ENCODE data around the gene NDFIP1. TPM values are rescaled to one million over a fixed set of nuclear protein-coding genes. Genes with fewer than 3 reads are reported as not detected.

Gene NDFIP1
- total RNA-seq, 2 donors from 2014 or later, result 37.1 to 56.9 TPM

DNA sequence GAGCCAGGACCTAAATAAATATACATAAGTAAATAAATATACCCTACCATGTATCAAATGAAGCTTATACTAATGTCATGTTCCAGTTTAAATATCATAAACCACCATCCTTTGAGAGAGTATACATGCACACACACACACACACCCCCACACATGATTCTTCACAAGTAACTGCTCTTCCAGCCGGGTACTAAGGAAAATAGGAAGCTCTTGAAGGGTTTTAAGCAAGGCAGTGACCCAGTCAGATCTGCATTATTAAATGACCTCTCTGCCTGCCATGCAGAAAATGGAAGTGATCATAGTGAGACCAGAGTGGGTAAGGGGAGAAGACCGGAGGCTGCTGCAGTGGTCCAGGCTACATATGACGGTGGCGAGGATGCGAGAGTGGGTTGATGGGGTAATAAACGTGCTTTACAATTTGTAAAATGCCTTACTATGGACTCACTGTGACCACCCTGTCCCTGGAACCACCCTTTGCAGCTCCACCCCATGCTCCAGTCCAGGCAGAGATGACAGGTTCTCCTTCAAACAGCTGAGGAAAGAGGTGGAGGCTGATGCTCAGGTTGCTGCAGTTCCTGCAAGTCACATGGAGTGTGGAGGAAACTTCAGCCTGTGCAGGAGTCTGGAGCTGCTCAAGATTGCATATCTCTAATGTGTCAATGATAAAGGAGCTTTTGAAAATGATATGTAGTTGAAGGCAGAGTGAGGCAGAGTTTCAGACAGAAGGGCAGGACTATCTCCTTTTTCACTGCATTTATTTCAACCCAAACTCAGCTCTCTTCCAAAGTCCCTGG is 38.8 kb upstream of the NDFIP1 start:
- Histone ChIP-seq H3K36me3 (no peaks in the 10 kb centered on the region), H3K4me3 (no peak overlapping the region), H3K9ac (ENCODE audit: low read depth in 2 of 2, low read length in 2 of 2) (no peak overlapping the region), H3K4me1 (no peaks in the 10 kb centered on the region), H3K27ac (no peak overlapping the region), H3K27me3 (no peaks in the 10 kb centered on the region), H3K9me3 (no peaks in the 10 kb centered on the region)
- intact Hi-C loops (cut with DNase I), result no loop called here
- DNase-seq, result no peak
- TF ChIP-seq, protein P1, sequence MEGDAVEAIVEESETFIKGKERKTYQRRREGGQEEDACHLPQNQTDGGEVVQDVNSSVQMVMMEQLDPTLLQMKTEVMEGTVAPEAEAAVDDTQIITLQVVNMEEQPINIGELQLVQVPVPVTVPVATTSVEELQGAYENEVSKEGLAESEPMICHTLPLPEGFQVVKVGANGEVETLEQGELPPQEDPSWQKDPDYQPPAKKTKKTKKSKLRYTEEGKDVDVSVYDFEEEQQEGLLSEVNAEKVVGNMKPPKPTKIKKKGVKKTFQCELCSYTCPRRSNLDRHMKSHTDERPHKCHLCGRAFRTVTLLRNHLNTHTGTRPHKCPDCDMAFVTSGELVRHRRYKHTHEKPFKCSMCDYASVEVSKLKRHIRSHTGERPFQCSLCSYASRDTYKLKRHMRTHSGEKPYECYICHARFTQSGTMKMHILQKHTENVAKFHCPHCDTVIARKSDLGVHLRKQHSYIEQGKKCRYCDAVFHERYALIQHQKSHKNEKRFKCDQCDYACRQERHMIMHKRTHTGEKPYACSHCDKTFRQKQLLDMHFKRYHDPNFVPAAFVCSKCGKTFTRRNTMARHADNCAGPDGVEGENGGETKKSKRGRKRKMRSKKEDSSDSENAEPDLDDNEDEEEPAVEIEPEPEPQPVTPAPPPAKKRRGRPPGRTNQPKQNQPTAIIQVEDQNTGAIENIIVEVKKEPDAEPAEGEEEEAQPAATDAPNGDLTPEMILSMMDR (IDR thresholded peaks at IDR 0.05), result no peak

DNA sequence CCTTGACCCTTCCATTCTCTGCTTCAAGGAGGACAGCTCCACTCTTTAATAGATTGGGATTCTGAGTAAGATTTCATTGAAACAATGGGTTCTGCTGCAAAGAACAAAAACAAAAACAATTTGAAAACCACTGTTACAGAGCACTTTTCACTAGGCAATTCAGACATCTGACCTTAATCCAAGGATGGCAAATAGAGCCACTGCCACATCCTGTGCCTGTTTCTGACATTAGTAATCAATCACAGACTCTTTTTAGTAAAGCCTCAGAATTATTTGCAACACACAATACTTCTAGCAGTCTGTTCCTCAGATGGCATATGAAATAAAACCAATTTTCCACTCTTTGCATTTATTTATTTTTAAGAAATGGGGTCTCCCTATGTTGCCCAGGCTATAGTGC is 37.8 kb upstream of the NDFIP1 start:
- Histone ChIP-seq H3K36me3 (no peaks in the 10 kb centered on the region), H3K9me3 (no peaks in the 10 kb centered on the region), H3K4me1 (no peaks in the 10 kb centered on the region), H3K27ac (no peak overlapping the region), H3K27me3 (no peaks in the 10 kb centered on the region), H3K9ac (ENCODE audit: low read depth in 2 of 2, low read length in 2 of 2) (no peak overlapping the region), H3K4me3 (no peak overlapping the region)
- TF ChIP-seq, protein P1 (IDR thresholded peaks at IDR 0.05), result no peak
- DNase-seq, result no peak
- intact Hi-C loops (cut with DNase I), result no loop called here

DNA sequence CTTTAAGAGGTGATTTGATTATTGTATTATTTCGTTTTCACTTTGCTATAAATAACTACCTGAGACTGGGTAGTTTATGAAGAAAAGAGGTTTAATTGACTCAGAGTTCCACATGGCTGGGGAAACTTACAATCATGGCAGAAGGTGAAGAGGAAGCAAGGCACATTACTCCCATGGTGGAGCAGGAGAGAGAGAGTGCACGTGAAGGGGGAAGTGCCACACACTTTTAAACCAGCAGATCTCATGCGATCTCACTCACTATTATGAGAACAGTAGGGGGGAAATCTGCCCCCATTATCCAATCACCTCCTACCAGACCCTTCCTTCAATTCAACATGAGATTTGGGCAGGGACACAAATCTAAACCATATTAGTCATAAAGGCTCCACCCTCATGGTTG is 36.1 kb upstream of the NDFIP1 start:
- no peak overlapping the region for H3K4me3 ChIP-seq
- intact Hi-C loops (cut with DNase I), result no loop called here

DNA sequence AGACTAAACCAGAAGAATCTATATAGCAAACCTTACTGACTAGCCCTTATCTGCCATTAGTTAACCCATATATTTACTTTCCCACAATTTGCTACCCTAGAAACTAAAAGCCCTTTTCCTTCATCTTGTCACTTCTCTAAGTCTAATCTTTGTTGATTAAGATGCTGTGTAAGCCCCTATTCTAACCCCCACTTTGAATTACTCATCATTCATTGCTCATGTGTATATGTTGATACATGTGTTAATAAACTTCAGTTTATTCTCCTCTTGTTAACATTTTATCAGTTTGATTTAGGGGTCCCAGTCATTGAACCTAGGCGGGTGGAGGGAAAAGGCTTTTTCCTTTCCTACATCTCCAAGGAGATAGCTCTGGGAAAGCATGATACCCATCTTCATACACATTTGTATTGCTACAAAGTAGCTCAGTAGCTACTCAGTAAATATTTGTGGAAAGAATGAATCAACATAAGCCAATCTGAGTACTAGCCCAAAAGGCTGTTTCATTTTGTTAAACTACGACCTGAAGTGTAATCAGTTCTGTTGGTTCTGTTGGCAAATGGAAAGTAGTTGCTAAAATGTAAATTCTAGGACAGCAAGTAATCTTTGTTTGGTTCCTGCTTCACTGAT is 35.1 kb upstream of the NDFIP1 start:
- Histone ChIP-seq H3K4me1 (no peaks in the 10 kb centered on the region), H3K27me3 (no peaks in the 10 kb centered on the region), H3K36me3 (no peaks in the 10 kb centered on the region), H3K27ac (no peak overlapping the region), H3K9ac (ENCODE audit: low read depth in 2 of 2, low read length in 2 of 2) (no peak overlapping the region), H3K9me3 (no peaks in the 10 kb centered on the region), H3K4me3 (no peak overlapping the region)
- no peak for DNase-seq
- TF ChIP-seq, protein P1 (IDR thresholded peaks at IDR 0.05), result no peak
- intact Hi-C loops (cut with DNase I), result no loop called here

More for the DNA sequence above, 36.1 kb upstream of the NDFIP1 start:
- Histone ChIP-seq H3K36me3 (no peaks in the 10 kb centered on the region), H3K27me3 (no peaks in the 10 kb centered on the region), H3K4me1 (no peaks in the 10 kb centered on the region), H3K9me3 (no peaks in the 10 kb centered on the region), H3K9ac (ENCODE audit: low read depth in 2 of 2, low read length in 2 of 2) (no peak overlapping the region), H3K27ac (no peak overlapping the region)
- TF ChIP-seq, protein P1 (IDR thresholded peaks at IDR 0.05), result no peak
- no peak for DNase-seq

DNA sequence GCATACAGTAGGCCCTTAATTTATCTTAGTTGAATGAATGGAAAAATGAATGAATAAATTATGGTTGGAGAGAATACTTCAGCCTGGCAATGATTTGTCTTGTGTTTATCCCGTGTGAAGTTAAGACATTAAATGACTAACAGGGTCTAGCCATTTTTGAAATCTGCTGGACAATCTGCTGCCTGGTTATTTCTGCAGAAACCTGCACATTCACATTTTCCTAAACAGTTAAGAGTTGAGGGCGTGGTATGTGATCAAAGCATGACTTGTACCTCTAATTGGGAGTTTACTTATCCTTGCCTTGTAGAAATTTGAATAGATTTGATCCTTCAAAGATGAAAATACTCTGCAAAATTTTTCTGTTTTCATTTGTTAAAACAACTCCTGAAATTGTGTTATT is 34.6 kb upstream of the NDFIP1 start:
- Histone ChIP-seq H3K27ac (no peak overlapping the region), H3K36me3 (no peaks in the 10 kb centered on the region), H3K4me1 (no peaks in the 10 kb centered on the region), H3K27me3 (no peaks in the 10 kb centered on the region), H3K9me3 (no peaks in the 10 kb centered on the region), H3K9ac (ENCODE audit: low read depth in 2 of 2, low read length in 2 of 2) (no peak overlapping the region), H3K4me3 (no peak overlapping the region)
- TF ChIP-seq, protein P1 (IDR thresholded peaks at IDR 0.05), result no peak
- no peak for DNase-seq
- intact Hi-C loops (cut with DNase I), result no loop called here
